NCI-H510A treated with DMSO at 0.1 percent for 48 hours (cell line): ENCODE measurements around the gene LPAR5.
A peak's percentile ranks its signal among the peaks of the same experiment; 100 is the strongest.
"Not testable (repeated sequence)": the region's sequence is repeated elsewhere in the genome, so short reads cannot be mapped to it uniquely, and the experiment has no call there.

Experiments
- DNase-seq: peaks from one replicate; lab custom pipeline; 2025; lab: John Stamatoyannopoulos, UW

Gene LPAR5

DNA sequence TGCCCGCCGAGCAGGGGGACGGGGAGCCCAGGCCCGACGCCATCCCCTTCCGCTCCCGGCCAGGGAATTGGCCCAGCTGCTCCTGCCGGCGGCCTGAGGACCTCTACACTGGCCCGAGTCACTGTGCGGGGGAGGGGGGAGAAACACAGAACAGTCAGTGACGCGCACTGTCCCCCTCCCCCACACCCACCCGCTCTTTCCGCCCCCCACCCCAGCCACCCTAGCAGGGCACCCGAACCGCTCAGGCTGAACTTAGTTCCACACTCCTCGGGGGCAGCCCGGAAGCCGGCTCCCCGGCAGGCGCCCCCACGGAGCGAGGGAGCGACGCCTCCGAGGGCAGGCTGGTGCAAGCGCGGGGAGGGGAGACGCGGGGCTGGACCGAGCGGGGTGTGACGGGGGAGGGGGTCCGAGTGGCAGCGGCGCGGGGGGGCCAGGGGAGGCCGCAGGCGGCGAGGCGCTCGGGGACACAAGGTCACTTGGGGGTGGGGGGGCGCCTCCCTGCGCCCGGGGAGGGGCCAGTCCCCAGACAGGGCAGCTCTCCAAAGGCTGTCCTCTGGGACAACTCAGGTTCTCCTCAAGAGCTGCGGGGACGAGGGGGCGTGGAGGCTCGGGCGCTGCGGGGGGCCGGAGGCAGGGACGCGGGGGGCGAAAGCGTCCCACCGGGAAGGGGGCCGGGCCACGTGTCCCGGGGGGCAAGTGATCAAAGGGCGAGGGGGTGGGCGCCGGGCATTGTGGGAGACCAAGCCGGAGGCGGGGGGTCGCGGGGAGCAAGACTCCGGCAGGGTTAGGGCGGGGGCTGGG, 29.2 kb downstream of the LPAR5 start:
- DNase-seq = no peak

- DNase-seq = no peak
Measured at GRCh38 chr12:6605421-6606330, 30.1 kb downstream of the LPAR5 start.

GRCh38 chr12:6604259-6605029, 31.3 kb downstream of the LPAR5 start:
- no peak for DNase-seq

GRCh38 chr12:6603095-6603567, 32.6 kb downstream of the LPAR5 start:
- peak; percentile 29 for DNase-seq

GRCh38 chr12:6602526-6602925, 33.2 kb downstream of the LPAR5 start:
- no peak for DNase-seq

DNA sequence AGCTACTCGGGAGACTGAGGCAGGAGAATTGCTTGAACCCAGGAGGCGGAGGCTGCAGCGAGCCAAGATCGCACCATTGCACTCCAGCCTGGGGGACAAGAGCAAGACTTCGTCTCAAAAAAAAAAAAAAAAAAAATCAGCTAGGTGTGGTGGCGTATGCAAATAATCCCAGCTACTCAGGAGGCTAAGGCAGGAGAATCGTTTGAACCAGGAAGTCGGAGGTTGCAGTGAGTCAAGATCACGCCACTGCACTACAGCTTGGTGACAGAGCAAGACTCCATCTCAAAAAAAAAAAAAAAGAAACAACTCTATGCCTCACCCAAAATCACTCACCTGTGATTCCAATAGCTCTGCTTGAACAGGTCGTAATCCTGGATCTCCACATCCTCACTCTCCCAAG, 40.1 kb downstream of the LPAR5 start:
- not testable (repeated sequence) for DNase-seq

DNA sequence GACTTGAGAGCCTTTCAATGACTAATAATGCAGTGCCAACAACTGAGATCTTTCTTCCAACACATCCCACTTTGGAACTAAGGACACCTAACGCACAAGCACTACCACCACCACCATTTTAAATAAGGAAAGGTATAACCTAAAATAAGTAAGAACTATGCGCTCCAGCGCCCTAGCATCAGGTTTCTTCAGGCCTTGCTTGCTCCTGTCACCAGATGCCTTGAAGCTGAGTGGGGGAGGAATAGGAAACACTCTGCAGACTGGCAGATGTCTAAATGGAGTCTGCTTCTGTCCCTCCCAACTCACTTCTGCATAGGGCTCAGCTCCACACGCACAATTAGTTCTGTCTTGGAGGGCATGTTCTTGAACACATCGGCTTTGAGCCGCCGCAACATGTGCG, 43.7 kb downstream of the LPAR5 start:
- DNase-seq = no peak

GRCh38 chr12:6586569-6586968, 49.2 kb downstream of the LPAR5 start:
- DNase-seq = not testable (repeated sequence)

- no peak for DNase-seq
Measured at GRCh38 chr12:6584293-6584692, 51.5 kb downstream of the LPAR5 start.

DNA sequence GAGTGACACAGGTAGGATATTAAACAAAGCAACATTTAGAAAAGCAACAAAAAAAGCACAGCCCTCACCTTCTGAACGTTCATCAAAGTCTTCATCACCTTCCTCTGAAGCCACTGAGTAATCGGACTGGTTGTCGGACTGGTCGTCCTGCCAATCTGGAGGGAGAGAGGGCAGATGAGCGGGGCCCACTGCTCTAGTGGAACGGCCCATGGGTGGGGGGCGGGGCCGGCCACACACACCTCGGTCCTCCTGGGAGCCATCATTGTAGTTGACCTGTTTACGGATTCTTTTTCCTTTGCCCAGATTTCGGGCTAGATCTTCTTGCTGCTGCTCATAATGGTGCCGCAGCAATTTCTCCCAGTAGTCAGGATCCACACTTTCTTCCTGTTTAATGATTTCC, 52.8 kb downstream of the LPAR5 start:
- no peak for DNase-seq

- DNase-seq = no peak
Measured at GRCh38 chr12:6582196-6582595, 53.6 kb downstream of the LPAR5 start.

DNA sequence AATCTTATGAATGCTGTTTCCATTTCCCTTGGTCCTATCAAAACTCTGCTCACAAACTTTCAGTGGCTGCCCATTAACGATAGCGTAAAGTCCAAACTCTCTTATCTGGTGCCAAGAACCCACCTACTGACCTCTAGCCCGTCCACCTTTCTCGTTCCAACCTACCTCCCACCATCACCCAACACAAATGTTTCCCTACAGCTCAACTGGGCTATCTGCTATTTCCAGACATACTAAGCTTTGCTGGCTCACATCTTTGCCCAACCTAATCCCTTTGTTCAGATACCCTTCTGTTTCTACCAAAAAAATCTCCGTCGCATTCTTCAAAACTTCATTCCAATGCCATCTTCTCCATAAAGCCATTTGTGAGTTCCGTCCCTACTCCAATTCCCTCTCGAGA, 60.1 kb downstream of the LPAR5 start:
- no peak for DNase-seq

DNA sequence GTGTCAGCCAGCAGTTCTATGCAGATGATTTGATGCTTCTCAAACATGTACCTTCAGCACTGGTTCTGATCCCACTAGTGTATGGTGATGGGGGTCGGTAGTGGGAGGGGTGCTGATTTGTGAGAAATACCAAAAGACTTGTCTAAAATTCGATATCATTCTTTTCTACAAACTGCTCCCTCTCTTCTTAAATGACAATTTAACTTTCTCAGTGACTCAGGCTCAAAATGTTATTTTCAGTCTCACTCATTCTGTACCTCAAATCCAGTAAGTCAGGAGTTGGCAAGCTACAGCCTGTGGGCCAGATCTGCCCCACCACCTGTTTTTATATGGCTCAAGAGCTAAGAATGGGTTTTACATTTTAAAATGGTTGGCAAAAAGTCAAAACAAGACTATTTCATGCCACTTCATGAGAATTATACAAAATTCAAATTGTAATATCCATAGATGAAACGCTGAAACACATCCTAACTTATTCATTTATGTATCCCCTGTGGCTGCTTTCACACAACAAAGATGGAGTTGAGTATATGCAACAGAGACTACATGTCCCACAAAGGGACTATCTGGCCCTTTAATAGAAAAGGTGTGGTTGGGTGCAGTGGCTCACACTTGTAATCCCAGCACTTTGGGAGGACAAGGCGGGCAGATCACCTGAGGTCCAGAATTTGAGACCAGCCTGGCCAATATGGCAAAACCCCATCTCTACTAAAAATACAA, 61.0 kb downstream of the LPAR5 start:
- DNase-seq = no peak

GRCh38 chr12:6573001-6573400, 62.8 kb downstream of the LPAR5 start:
- DNase-seq = no peak

GRCh38 chr12:6570264-6570887, 65.4 kb downstream of the LPAR5 start:
- peak; percentile 10 for DNase-seq

DNA sequence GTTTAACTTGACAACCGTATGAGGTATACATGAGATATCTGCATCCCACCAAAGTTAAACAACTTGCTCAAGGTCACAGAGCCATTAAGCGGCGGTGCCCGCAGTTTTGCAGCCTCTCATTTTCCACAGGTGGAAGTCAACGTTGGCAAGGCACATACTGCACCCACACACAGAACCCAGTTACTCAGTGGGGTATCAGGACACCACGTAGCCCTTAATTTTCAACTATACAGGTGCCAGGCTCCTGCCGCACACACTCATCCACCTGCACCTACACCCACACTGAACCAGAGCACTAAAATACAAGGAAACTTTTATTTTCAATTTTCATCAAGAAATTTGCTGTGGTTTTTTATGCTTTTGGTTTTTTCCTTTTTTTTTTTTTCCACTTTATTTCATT, 66.0 kb downstream of the LPAR5 start:
- DNase-seq = no peak

DNA sequence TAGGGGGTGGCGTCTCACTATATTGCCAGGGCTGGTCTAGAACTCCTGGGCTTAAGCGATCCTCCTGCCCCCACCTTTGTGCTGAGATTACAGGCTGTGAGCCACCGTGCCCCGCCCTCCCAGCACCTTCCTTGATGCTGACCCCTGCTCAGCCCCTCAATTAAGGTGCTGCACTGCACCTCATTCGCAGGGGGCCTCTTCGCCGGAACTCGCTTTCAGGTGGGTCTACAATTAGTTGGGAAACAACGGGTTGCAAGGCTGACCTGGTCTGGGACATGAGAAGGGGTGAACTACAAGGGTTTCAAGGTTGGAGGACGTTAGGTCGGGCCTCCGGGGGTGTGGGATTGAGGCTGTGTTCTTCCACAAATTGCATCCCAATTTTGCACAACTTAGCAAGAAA, 66.4 kb downstream of the LPAR5 start:
- no peak for DNase-seq
